Measurements from ENCODE around the gene OAS3.

Gene OAS3

DNA sequence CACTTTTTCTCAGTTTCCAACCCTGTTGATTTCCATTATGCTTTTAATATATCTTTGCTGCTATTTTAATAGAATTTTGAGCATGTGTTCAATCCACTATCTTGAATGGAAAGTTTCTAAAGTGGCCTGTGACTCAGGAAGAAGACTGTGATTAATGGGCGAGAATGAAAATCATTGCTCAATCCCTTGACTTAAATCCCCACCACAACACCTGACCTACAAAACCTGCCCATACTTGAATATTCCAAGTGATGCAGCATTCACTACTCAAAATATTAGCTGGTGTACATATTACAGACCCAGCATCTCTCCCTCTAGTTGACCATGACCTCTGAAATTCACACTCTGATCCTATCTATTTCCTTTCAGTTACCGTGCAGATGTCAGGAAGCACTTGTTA, 1.3 kb upstream of the OAS3 start:
- H3K4me1 ChIP-seq (ENCODE audit: control insufficient read depth in 2 of 2, insufficient read depth in 2 of 2, low read length in 2 of 2): peaks cover 13 to 23% of the 10 kb centered on the region in 2 donors
- no peak overlapping the region for H3K27ac ChIP-seq (ENCODE audit: low read depth in 2 of 2, low read length in 2 of 2)
- peaks cover 0 to 2% of the 10 kb centered on the region in 2 donors for H3K36me3 ChIP-seq (ENCODE audit: control insufficient read depth in 2 of 2, insufficient read depth in 2 of 2, low read length in 2 of 2)
- no peaks in the 10 kb centered on the region for H3K9me3 ChIP-seq (ENCODE audit: control insufficient read depth in 2 of 2, low read length in 2 of 2)
- no peaks in the 10 kb centered on the region for H3K27me3 ChIP-seq (ENCODE audit: control insufficient read depth in 2 of 2, insufficient read depth in 2 of 2, low read length in 2 of 2)
- no peak overlapping the region for H3K9ac ChIP-seq (ENCODE audit: low read depth in 1 of 2, low read length in 2 of 2)
- H3K4me3 ChIP-seq (ENCODE audit: low read length in 2 of 2): no peak overlapping the region

DNA sequence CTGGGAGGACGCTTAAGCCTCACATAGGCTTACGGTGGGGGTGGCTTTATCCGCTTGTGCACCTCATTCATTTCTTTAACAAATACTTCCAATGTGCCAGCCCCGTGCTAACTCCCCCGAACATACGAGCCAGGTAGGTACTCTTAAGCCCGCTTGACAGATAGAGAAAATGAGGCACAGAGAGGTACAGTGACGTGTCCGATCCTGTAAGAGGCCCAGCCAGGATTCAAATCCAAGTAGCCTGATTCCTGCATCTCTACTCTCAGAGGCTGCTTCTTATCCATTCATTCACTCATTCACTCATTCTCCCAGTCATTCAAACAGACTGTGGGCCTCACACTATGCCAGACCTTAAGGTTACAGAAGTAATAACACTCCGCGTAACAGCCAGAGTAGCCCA, 477 bp downstream of the OAS3 start:
- Histone ChIP-seq H3K27me3 (ENCODE audit: control insufficient read depth in 2 of 2, insufficient read depth in 2 of 2, low read length in 2 of 2) (no peaks in the 10 kb centered on the region), H3K4me1 (ENCODE audit: control insufficient read depth in 2 of 2, insufficient read depth in 2 of 2, low read length in 2 of 2) (peaks cover 13 to 16% of the 10 kb centered on the region in 2 donors), H3K27ac (ENCODE audit: low read depth in 2 of 2, low read length in 2 of 2) (peak overlapping the region; percentile 68 to 79), H3K9ac (ENCODE audit: low read depth in 1 of 2, low read length in 2 of 2) (peak overlapping the region; percentile 77 to 85), H3K4me3 (ENCODE audit: low read length in 2 of 2) (peak overlapping the region; percentile 81 to 89), H3K9me3 (ENCODE audit: control insufficient read depth in 2 of 2, low read length in 2 of 2) (no peaks in the 10 kb centered on the region), H3K36me3 (ENCODE audit: control insufficient read depth in 2 of 2, insufficient read depth in 2 of 2, low read length in 2 of 2) (peaks cover 0 to 4% of the 10 kb centered on the region in 2 donors)

DNA sequence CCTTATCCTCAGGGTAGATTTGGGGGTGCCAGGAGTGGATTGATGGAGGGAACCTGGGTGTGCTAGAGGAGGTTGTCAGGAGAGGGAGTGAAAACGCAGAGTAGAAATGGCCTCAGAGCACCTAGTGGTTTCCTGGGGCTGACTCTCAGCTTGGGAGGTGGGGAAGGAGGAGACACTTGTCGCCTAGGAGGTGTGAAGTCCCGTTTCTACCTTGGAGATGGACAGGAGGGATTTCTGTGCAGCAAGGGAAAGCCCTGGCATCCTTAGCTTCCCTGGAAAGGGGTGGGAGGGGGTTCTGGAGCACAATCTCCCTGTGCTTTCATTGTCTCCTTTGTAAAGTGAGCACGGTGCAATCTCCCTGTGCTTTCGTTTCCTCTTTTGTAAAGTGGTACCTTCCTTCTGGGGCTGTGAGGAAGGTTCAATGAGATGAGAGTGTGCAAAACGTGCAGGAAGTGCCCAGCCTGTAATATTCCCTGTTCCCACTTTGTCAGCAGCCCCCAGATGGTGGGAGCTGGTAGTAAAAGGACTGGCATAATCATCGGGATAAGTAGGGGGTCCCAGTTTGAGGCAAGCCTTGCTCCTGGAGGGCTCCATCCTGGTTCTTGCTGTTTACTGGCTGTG, 1.6 kb downstream of the OAS3 start:
- peaks cover 13 to 16% of the 10 kb centered on the region in 2 donors for H3K4me1 ChIP-seq (ENCODE audit: control insufficient read depth in 2 of 2, insufficient read depth in 2 of 2, low read length in 2 of 2)
- no peaks in the 10 kb centered on the region for H3K27me3 ChIP-seq (ENCODE audit: control insufficient read depth in 2 of 2, insufficient read depth in 2 of 2, low read length in 2 of 2)
- H3K27ac ChIP-seq (ENCODE audit: low read depth in 2 of 2, low read length in 2 of 2): no peak overlapping the region
- no peaks in the 10 kb centered on the region for H3K9me3 ChIP-seq (ENCODE audit: control insufficient read depth in 2 of 2, low read length in 2 of 2)
- peak overlapping the region in 1 of 2 donors; percentile 6 for H3K9ac ChIP-seq (ENCODE audit: low read depth in 1 of 2, low read length in 2 of 2)
- peaks cover 3 to 4% of the 10 kb centered on the region in 2 donors for H3K36me3 ChIP-seq (ENCODE audit: control insufficient read depth in 2 of 2, insufficient read depth in 2 of 2, low read length in 2 of 2)
- H3K4me3 ChIP-seq (ENCODE audit: low read length in 2 of 2): peak overlapping the region; percentile 18 to 89

DNA sequence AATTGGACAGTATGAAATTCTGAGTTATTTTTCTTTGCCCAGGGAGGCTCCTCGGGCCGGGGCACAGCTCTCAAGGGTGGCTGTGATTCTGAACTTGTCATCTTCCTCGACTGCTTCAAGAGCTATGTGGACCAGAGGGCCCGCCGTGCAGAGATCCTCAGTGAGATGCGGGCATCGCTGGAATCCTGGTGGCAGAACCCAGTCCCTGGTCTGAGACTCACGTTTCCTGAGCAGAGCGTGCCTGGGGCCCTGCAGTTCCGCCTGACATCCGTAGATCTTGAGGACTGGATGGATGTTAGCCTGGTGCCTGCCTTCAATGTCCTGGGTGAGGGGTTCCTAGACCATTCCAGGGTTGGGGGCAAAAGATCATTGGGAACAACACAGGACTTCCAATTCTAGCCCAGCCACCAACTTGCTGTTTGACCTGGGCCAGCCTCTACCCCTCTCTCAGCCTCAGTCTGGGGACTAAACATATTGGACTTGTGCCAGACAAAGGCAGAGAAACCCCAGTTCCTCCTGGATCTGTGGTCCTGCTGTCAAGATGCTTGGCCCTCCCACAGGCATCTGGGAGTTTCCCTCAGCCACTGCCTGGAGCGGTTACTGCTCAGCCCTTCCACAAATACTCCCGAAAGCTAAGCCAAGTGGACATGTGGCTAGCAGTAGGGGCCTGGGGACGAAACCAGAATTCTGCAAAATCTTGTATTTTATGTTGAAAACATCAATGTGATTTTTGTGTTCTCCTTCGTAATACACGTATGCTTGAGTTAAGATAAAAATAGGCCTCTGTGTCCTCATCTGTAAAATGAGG, 3.5 kb downstream of the OAS3 start:
- Histone ChIP-seq H3K9me3 (ENCODE audit: control insufficient read depth in 2 of 2, low read length in 2 of 2) (no peaks in the 10 kb centered on the region), H3K4me3 (ENCODE audit: low read length in 2 of 2) (no peak overlapping the region), H3K36me3 (ENCODE audit: control insufficient read depth in 2 of 2, insufficient read depth in 2 of 2, low read length in 2 of 2) (peaks cover 4% of the 10 kb centered on the region in 2 donors), H3K4me1 (ENCODE audit: control insufficient read depth in 2 of 2, insufficient read depth in 2 of 2, low read length in 2 of 2) (peaks cover 13 to 16% of the 10 kb centered on the region in 2 donors), H3K9ac (ENCODE audit: low read depth in 1 of 2, low read length in 2 of 2) (no peak overlapping the region), H3K27me3 (ENCODE audit: control insufficient read depth in 2 of 2, insufficient read depth in 2 of 2, low read length in 2 of 2) (no peaks in the 10 kb centered on the region), H3K27ac (ENCODE audit: low read depth in 2 of 2, low read length in 2 of 2) (no peak overlapping the region)

DNA sequence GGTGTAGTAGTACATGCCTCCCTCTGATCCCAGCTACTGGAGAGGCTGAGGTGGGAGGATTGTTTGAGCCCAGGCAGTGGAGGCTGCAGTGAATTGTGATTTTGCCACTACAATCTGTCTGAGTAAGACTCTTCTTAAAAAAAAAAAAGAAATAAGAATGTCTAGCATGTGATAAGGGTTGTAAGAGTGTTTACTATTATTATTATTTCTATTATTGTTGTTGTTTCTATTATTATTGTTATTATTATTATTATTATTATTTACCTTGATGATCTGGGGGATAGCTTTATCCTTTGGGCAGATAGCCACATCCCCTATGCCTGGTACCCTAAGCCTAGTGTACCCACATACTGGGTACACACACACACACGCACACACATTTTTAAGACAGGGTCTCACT, 4.3 kb downstream of the OAS3 start:
- Histone ChIP-seq H3K4me1 (ENCODE audit: control insufficient read depth in 2 of 2, insufficient read depth in 2 of 2, low read length in 2 of 2) (peaks cover 13 to 16% of the 10 kb centered on the region in 2 donors), H3K36me3 (ENCODE audit: control insufficient read depth in 2 of 2, insufficient read depth in 2 of 2, low read length in 2 of 2) (peaks cover 7 to 10% of the 10 kb centered on the region in 2 donors), H3K9me3 (ENCODE audit: control insufficient read depth in 2 of 2, low read length in 2 of 2) (no peaks in the 10 kb centered on the region), H3K4me3 (ENCODE audit: low read length in 2 of 2) (no peak overlapping the region), H3K27ac (ENCODE audit: low read depth in 2 of 2, low read length in 2 of 2) (no peak overlapping the region), H3K27me3 (ENCODE audit: control insufficient read depth in 2 of 2, insufficient read depth in 2 of 2, low read length in 2 of 2) (no peaks in the 10 kb centered on the region), H3K9ac (ENCODE audit: low read depth in 1 of 2, low read length in 2 of 2) (no peak overlapping the region)

DNA sequence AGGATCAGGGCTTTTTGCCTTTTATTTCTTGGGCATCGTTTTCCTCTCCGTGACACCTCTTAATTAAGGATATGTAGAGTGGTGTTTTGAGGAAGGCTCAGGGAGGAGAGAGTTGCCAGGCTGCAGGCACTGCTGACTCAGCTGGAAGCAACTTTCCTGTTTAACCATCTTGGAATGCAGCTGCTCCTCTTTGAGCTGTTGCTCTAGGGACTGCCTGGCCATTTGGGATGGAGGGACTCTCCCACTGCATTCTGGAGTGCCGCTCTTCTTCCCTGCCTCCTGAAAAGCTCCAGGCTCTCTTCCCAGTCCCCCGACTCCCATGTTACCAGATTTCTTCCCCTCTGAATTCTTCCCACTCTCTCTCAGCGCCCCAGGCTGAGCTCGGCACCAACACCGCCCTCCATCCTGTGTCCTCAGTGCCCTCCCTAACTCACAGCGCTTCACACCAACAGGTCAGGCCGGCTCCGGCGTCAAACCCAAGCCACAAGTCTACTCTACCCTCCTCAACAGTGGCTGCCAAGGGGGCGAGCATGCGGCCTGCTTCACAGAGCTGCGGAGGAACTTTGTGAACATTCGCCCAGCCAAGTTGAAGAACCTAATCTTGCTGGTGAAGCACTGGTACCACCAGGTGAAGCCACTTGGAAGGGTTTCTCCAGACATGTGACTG, 5.9 kb downstream of the OAS3 start:
- Histone ChIP-seq H3K36me3 (ENCODE audit: control insufficient read depth in 2 of 2, insufficient read depth in 2 of 2, low read length in 2 of 2) (peaks cover 15 to 16% of the 10 kb centered on the region in 2 donors), H3K9me3 (ENCODE audit: control insufficient read depth in 2 of 2, low read length in 2 of 2) (no peaks in the 10 kb centered on the region), H3K4me1 (ENCODE audit: control insufficient read depth in 2 of 2, insufficient read depth in 2 of 2, low read length in 2 of 2) (peaks cover 7 to 8% of the 10 kb centered on the region in 2 donors), H3K27me3 (ENCODE audit: control insufficient read depth in 2 of 2, insufficient read depth in 2 of 2, low read length in 2 of 2) (no peaks in the 10 kb centered on the region), H3K9ac (ENCODE audit: low read depth in 1 of 2, low read length in 2 of 2) (no peak overlapping the region), H3K27ac (ENCODE audit: low read depth in 2 of 2, low read length in 2 of 2) (no peak overlapping the region), H3K4me3 (ENCODE audit: low read length in 2 of 2) (no peak overlapping the region)

DNA sequence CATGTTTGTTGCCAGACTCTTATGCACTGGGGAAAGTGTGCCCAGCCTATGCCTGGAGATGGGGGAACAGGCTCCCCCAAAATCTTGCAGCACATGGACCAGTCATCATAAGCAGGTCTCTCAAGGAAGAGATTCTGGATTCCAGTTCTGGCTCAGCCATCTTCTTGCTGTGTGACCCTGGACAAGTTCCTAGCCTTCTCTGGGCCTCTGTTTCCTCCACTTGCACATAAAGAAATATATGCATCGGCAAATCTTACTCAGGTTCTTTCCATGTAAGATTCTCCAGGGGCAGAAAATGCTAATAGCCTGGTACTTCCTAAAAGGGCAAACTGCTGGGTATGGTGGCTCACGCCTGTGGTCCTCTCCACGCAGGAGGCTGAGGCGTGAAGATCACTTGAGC, 7.2 kb downstream of the OAS3 start:
- Histone ChIP-seq H3K36me3 (ENCODE audit: control insufficient read depth in 2 of 2, insufficient read depth in 2 of 2, low read length in 2 of 2) (peaks cover 15 to 16% of the 10 kb centered on the region in 2 donors), H3K27ac (ENCODE audit: low read depth in 2 of 2, low read length in 2 of 2) (no peak overlapping the region), H3K4me3 (ENCODE audit: low read length in 2 of 2) (no peak overlapping the region), H3K4me1 (ENCODE audit: control insufficient read depth in 2 of 2, insufficient read depth in 2 of 2, low read length in 2 of 2) (no peaks in the 10 kb centered on the region), H3K9me3 (ENCODE audit: control insufficient read depth in 2 of 2, low read length in 2 of 2) (no peaks in the 10 kb centered on the region), H3K9ac (ENCODE audit: low read depth in 1 of 2, low read length in 2 of 2) (no peak overlapping the region), H3K27me3 (ENCODE audit: control insufficient read depth in 2 of 2, insufficient read depth in 2 of 2, low read length in 2 of 2) (no peaks in the 10 kb centered on the region)

DNA sequence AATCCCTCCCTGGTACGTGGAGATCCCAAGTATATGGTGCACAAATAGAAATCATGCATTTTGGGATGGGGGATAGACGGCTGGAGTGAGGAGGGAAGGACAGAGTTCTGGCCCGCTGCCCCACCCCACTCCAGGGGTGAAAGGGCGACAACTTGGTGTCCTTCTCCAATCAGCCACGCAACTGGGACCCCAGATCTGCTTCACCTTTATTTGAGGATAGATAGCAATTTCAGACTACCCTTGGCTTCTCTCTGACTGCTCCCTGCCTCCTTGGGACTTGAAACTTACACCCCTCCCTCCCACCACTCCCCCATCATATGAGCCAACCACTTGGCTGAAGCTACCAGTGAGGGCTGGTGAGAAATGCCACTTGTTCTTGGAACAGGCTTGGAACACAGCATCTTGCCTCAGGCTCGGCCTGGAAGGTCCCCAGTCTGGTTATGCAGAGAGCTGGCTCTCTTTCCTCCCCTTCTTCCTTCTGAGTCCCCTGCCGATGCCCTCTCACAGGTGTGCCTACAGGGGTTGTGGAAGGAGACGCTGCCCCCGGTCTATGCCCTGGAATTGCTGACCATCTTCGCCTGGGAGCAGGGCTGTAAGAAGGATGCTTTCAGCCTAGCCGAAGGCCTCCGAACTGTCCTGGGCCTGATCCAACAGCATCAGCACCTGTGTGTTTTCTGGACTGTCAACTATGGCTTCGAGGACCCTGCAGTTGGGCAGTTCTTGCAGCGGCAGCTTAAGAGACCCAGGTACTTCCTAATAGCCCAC, 8.1 kb downstream of the OAS3 start:
- no peaks in the 10 kb centered on the region for H3K4me1 ChIP-seq (ENCODE audit: control insufficient read depth in 2 of 2, insufficient read depth in 2 of 2, low read length in 2 of 2)
- H3K4me3 ChIP-seq (ENCODE audit: low read length in 2 of 2): no peak overlapping the region
- no peaks in the 10 kb centered on the region for H3K9me3 ChIP-seq (ENCODE audit: control insufficient read depth in 2 of 2, low read length in 2 of 2)
- H3K36me3 ChIP-seq (ENCODE audit: control insufficient read depth in 2 of 2, insufficient read depth in 2 of 2, low read length in 2 of 2): peaks cover 16 to 20% of the 10 kb centered on the region in 2 donors
- no peak overlapping the region for H3K9ac ChIP-seq (ENCODE audit: low read depth in 1 of 2, low read length in 2 of 2)
- no peaks in the 10 kb centered on the region for H3K27me3 ChIP-seq (ENCODE audit: control insufficient read depth in 2 of 2, insufficient read depth in 2 of 2, low read length in 2 of 2)
- H3K27ac ChIP-seq (ENCODE audit: low read depth in 2 of 2, low read length in 2 of 2): no peak overlapping the region

DNA sequence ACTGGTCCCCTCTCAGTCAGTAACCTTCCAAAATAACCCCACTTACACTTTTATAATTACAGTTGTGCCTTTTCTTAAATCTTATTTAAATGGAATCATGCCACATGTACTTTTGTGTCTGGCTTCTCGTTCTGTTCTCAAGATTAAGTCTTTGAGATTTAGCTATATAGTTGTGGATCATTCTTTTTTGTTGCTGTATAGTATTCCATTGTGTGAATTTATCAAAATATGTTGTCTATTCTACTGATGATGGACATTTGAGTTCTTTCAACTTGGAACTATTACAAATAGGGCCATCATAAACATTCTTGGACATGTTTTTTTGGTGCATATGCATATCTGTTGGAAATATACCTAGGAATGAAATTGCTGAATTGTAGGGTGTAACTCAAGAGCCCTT, 9.0 kb downstream of the OAS3 start:
- H3K27me3 ChIP-seq (ENCODE audit: control insufficient read depth in 2 of 2, insufficient read depth in 2 of 2, low read length in 2 of 2): no peaks in the 10 kb centered on the region
- H3K9me3 ChIP-seq (ENCODE audit: control insufficient read depth in 2 of 2, low read length in 2 of 2): no peaks in the 10 kb centered on the region
- no peaks in the 10 kb centered on the region for H3K4me1 ChIP-seq (ENCODE audit: control insufficient read depth in 2 of 2, insufficient read depth in 2 of 2, low read length in 2 of 2)
- H3K4me3 ChIP-seq (ENCODE audit: low read length in 2 of 2): no peak overlapping the region
- H3K27ac ChIP-seq (ENCODE audit: low read depth in 2 of 2, low read length in 2 of 2): no peak overlapping the region
- no peak overlapping the region for H3K9ac ChIP-seq (ENCODE audit: low read depth in 1 of 2, low read length in 2 of 2)
- peaks cover 16 to 17% of the 10 kb centered on the region in 2 donors for H3K36me3 ChIP-seq (ENCODE audit: control insufficient read depth in 2 of 2, insufficient read depth in 2 of 2, low read length in 2 of 2)
